Upper lobe of left lung (tissue), 6 donors: ENCODE results near the gene CSTF1. TPM values are rescaled to one million over a fixed set of nuclear protein-coding genes. Genes with fewer than 3 reads are reported as not detected.

Experiments used
- ATAC-seq, 2 donors: fragments of 200-7000 bp; cut with Tn5 transposase; one replicate each; pipeline ENCODE4 v1.9.1; 2022; ENCODE audit warnings: mild to moderate bottlenecking in 2 of 2, moderate library complexity in 2 of 2; ENCODE audit not compliant: low FRiP score in 2 of 2
- DNase-seq, 2 donors: peaks; one replicate each; pipeline ENCODE4 v3.0.0-alpha.2; 2019 to 2020
- H3K27ac ChIP-seq, 4 donors: fragments of 200-600 bp; sonication (generic); one replicate each; pipeline ENCODE4 v1.5.1; 2016 to 2019
- H3K27me3 ChIP-seq, 4 donors: fragments of 200-600 bp; sonication (generic); one replicate each; pipeline ENCODE4 v1.5.1; 2017 to 2019
- H3K36me3 ChIP-seq, 4 donors: fragments of 200-600 bp; sonication (generic); one replicate each; pipeline ENCODE4 v1.5.1; 2016 to 2019
- H3K4me1 ChIP-seq, 4 donors: fragments of 200-600 bp; sonication (generic); one replicate each; pipeline ENCODE4 v1.5.1; 2018 to 2019
- H3K4me3 ChIP-seq, 4 donors: fragments of 200-600 bp; sonication (generic); one replicate each; pipeline ENCODE4 v1.5.1; 2017 to 2019; ENCODE audit warnings: mild to moderate bottlenecking in 2 of 4, moderate library complexity in 1 of 4
- H3K9me3 ChIP-seq, 4 donors: fragments of 200-600 bp; sonication (generic); one replicate each; pipeline ENCODE4 v1.5.1; 2018 to 2019
- CTCF ChIP-seq, 6 experiments: fragments of 450-650 bp in 4 of 6; fragments of 200-600 bp in 2 of 6; sonication (generic) in 2 of 6; IDR thresholded peaks; one replicate each; pipeline ENCODE4 v1.5.1; 2016 to 2019; ENCODE audit warnings: antibody characterized with exemption in 6 of 6
- EP300 ChIP-seq, 4 donors: sonication (generic); formaldehyde crosslinking; IDR thresholded peaks; one replicate each; pipeline ENCODE4 v1.5.1; 2017; ENCODE audit warnings: antibody characterized with exemption in 4 of 4, control low read depth in 2 of 4
- POLR2A ChIP-seq, 4 donors: fragments of 450-650 bp; IDR thresholded peaks; one replicate each; pipeline ENCODE4 v1.5.1; 2016 to 2017; ENCODE audit warnings: antibody characterized with exemption in 4 of 4, mild to moderate bottlenecking in 2 of 4
- POLR2AphosphoS5 ChIP-seq, 2 donors: sonication (generic); formaldehyde crosslinking; IDR thresholded peaks; one replicate each; pipeline ENCODE4 v1.5.1; 2017; ENCODE audit warnings: antibody characterized with exemption in 2 of 2
- WGBS, 2 donors: methylation state at CpG; one replicate each; pipeline ENCODE4 v1.1.5; 2017 to 2018; 5-methylcytosine and 5-hydroxymethylcytosine counted together
- total RNA-seq, 6 donors: library from RNA; depleted of rRNA in 4 of 6; stranded (reverse); fragments of >200 nt in 4 of 6; gene quantifications; one replicate each; pipeline versions ENCODE4 v1.1.0 to v1.2.1, GENCODE V29; 2016 to 2021
- donor health status: DM: no; HTN: no; CAD: no; lungs with moderate emphysema.
- donor health status: DM: no; HTN: yes; CAD: no; lungs with severe emphysema.

CSTF1 gene
- total RNA-seq, 6 donors from 2014 or later, result 3.3 to 30.5 (median 22.5) TPM

GRCh38 chr20:56427797-56428196, 35.4 kb downstream of the CSTF1 start:
- Histone ChIP-seq H3K27me3 (no peaks in the 10 kb centered on the region), H3K4me1 (peaks cover 25 to 46% (median 33%) of the 10 kb centered on the region in 4 donors), H3K36me3 (no peaks in the 10 kb centered on the region), H3K27ac (peak overlapping the region; percentile 17 to 54 (median 30)), H3K4me3 (no peak overlapping the region), H3K9me3 (no peaks in the 10 kb centered on the region)
- ATAC-seq, result no peak
- TF ChIP-seq POLR2A (IDR thresholded peaks at IDR 0.05) (no peak), EP300 (IDR thresholded peaks at IDR 0.05) (no peak), CTCF (IDR thresholded peaks at IDR 0.05) (no peak), POLR2AphosphoS5 (IDR thresholded peaks at IDR 0.05) (no peak)
- 54 to 68% methylated on average over 4 of the region's 4 CpGs for WGBS, 2 donors
- DNase-seq, result peak in 1 of 2 donors; percentile 16

- Histone ChIP-seq H3K4me3 (no peak overlapping the region), H3K36me3 (no peaks in the 10 kb centered on the region), H3K27ac (peak overlapping the region; percentile 17 to 67 (median 48)), H3K9me3 (no peaks in the 10 kb centered on the region), H3K27me3 (no peaks in the 10 kb centered on the region), H3K4me1 (peaks cover 20 to 40% (median 31%) of the 10 kb centered on the region in 4 donors)
- ATAC-seq, result no peak
- TF ChIP-seq CTCF (IDR thresholded peaks at IDR 0.05) (no peak), POLR2AphosphoS5 (IDR thresholded peaks at IDR 0.05) (no peak), EP300 (IDR thresholded peaks at IDR 0.05) (no peak), POLR2A (IDR thresholded peaks at IDR 0.05) (no peak)
- 82 to 85% methylated on average over 4 to 5 of the region's 5 CpGs for WGBS, 2 donors
- no peak for DNase-seq
These were observed 36.0 kb downstream of the CSTF1 start for GRCh38 chr20:56428410-56428809.

GRCh38 chr20:56428881-56429280, 36.4 kb downstream of the CSTF1 start:
- 63 to 72% methylated on average over 8 of the region's 8 CpGs for WGBS, 2 donors
- H3K4me3 ChIP-seq, result no peak overlapping the region
- peak overlapping the region; percentile 54 to 71 (median 66) for H3K27ac ChIP-seq
- H3K9me3 ChIP-seq, result no peaks in the 10 kb centered on the region
- DNase-seq (peak in 1 of 2 donors; percentile 31), ATAC-seq (no peak)
- H3K36me3 ChIP-seq, result no peaks in the 10 kb centered on the region
- no peak for TF ChIP-seq POLR2AphosphoS5 (IDR thresholded peaks at IDR 0.05)
- no peak for TF ChIP-seq EP300 (IDR thresholded peaks at IDR 0.05)
- no peak for TF ChIP-seq CTCF (IDR thresholded peaks at IDR 0.05)
- no peak for TF ChIP-seq POLR2A (IDR thresholded peaks at IDR 0.05)
- H3K27me3 ChIP-seq, result no peaks in the 10 kb centered on the region
- peaks cover 24 to 40% (median 30%) of the 10 kb centered on the region in 4 donors for H3K4me1 ChIP-seq

GRCh38 chr20:56429502-56429901, 37.1 kb downstream of the CSTF1 start:
- peak overlapping the region; percentile 54 to 71 (median 66) for H3K27ac ChIP-seq

More at GRCh38 chr20:56429502-56429901, 37.1 kb downstream of the CSTF1 start:
- no peak for TF ChIP-seq CTCF (IDR thresholded peaks at IDR 0.05)
- TF ChIP-seq POLR2AphosphoS5 (IDR thresholded peaks at IDR 0.05), result peak in 1 of 2 donors; percentile 36
- WGBS, 2 donors, result 39 to 46% methylated on average over 6 of the region's 6 CpGs
- H3K27me3 ChIP-seq, result no peaks in the 10 kb centered on the region
- no peak overlapping the region for H3K4me3 ChIP-seq
- no peaks in the 10 kb centered on the region for H3K9me3 ChIP-seq
- peaks cover 24 to 44% (median 30%) of the 10 kb centered on the region in 4 donors for H3K4me1 ChIP-seq
- no peaks in the 10 kb centered on the region for H3K36me3 ChIP-seq
- ATAC-seq, result peak in 1 of 2 donors; percentile 16
- peak in 1 of 2 donors; percentile 10 for DNase-seq
